IMR-90 (cell line): ENCODE results near the gene SMARCD1. TPM values are rescaled to one million over a fixed set of nuclear protein-coding genes. Genes with fewer than 3 reads are reported as not detected.

Experiments
- ATAC-seq: fragments of 200-7000 bp; cut with Tn5 transposase; 2 replicates; pipeline ENCODE4 v1.9.1; 2020; ENCODE audit warnings: low read depth, mild to moderate bottlenecking, moderate library complexity
- BruUV-seq: library from RNA; stranded (reverse); fragments of 400-500 nt; replicated peaks from 2 replicates; lab custom pipeline; 2021; lab: Mats Ljungman, UMichigan
- CTCF ChIA-PET: fragments of 300-600 bp; formaldehyde crosslinking; extraction: SDS; loops from one replicate; lab custom pipeline; 2021; ENCODE audit warnings: antibody characterized with exemption; lab: Yijun Ruan, JAX
- POLR2A ChIA-PET: fragments of 300-600 bp; sonication (Branson Sonifier 250); formaldehyde crosslinking; loops from one replicate; lab custom pipeline; 2022; ENCODE audit warnings: antibody characterized with exemption; ENCODE audit not compliant: unreplicated experiment; lab: Charles Lee
- DNase-seq: peaks from one replicate; pipeline ENCODE4 v3.0.0; 2013
- H2AFZ ChIP-seq: replicated peaks from 2 replicates; pipeline ENCODE3; 2013; ENCODE audit warnings: low read length, mild to moderate bottlenecking; ENCODE audit not compliant: poor library complexity
- H2AK5ac ChIP-seq: 2 replicates; pipeline ENCODE4 v1.6.1; 2013; ENCODE audit warnings: low read depth, low read length, inconsistent platforms
- H2AK9ac ChIP-seq: replicated peaks from 2 replicates; pipeline ENCODE3; 2013; ENCODE audit warnings: mild to moderate bottlenecking, low read depth, low read length, moderate library complexity; ENCODE audit not compliant: poor library complexity
- H2BK120ac ChIP-seq: 2 replicates; pipeline ENCODE4 v1.6.1; 2013; ENCODE audit warnings: low read depth, low read length, inconsistent platforms
- H2BK15ac ChIP-seq: 3 replicates; pipeline ENCODE4 v1.6.1; 2013; ENCODE audit warnings: low read depth, low read length, inconsistent platforms
- H2BK20ac ChIP-seq: 2 replicates; pipeline ENCODE4 v1.6.1; 2013; ENCODE audit warnings: low read depth, mild to moderate bottlenecking, inconsistent platforms, low read length, moderate library complexity
- H2BK5ac ChIP-seq: 2 replicates; pipeline ENCODE4 v1.6.1; 2013; ENCODE audit warnings: mild to moderate bottlenecking, low read depth, low read length, inconsistent platforms; ENCODE audit not compliant: poor library complexity, severe bottlenecking
- H3K14ac ChIP-seq: replicated peaks from 2 replicates; pipeline ENCODE4 v1.6.1; 2013; ENCODE audit warnings: low read depth, low read length, inconsistent platforms
- H3K18ac ChIP-seq: 2 replicates; pipeline ENCODE4 v1.6.1; 2013; ENCODE audit warnings: low read depth, low read length, control low read depth
- H3K23ac ChIP-seq: 2 replicates; pipeline ENCODE4 v1.6.1; 2013; ENCODE audit warnings: low read depth, low read length, inconsistent platforms
- H3K27ac ChIP-seq: 2 replicates; pipeline ENCODE4 v1.5.1; 2013; ENCODE audit warnings: mild to moderate bottlenecking, control low read depth, low read length; ENCODE audit not compliant: insufficient read depth
- H3K27me3 ChIP-seq: 2 replicates; pipeline ENCODE4 v1.6.1; 2013; ENCODE audit warnings: low read length; ENCODE audit not compliant: control insufficient read depth, insufficient read depth
- H3K36me3 ChIP-seq: 2 replicates; pipeline ENCODE4 v1.6.1; 2013; ENCODE audit warnings: low read length, mixed read lengths; ENCODE audit not compliant: control insufficient read depth, insufficient read depth
- H3K4ac ChIP-seq: 2 replicates; pipeline ENCODE4 v1.6.1; 2013; ENCODE audit warnings: low read depth, low read length, inconsistent platforms
- H3K4me1 ChIP-seq: 2 replicates; pipeline ENCODE4 v1.6.1; 2013; ENCODE audit warnings: low read length, mixed read lengths; ENCODE audit not compliant: control insufficient read depth, insufficient read depth
- H3K4me2 ChIP-seq: 2 replicates; pipeline ENCODE4 v1.6.1; 2013; ENCODE audit warnings: low read depth, mild to moderate bottlenecking, control low read depth, low read length, moderate library complexity
- H3K4me3 ChIP-seq: 2 replicates; pipeline ENCODE4 v1.5.1; 2013; ENCODE audit warnings: low read depth, mild to moderate bottlenecking, control low read depth, low read length, moderate library complexity; ENCODE audit not compliant: insufficient read depth
- H3K56ac ChIP-seq: 2 replicates; pipeline ENCODE4 v1.6.1; 2013; ENCODE audit warnings: low read length, inconsistent platforms; ENCODE audit not compliant: insufficient read depth; ENCODE audit errors: extremely low read depth
- H3K79me1 ChIP-seq, 2 experiments: 2 replicates each; pipeline ENCODE4 v1.6.1; 2013; ENCODE audit warnings: low read length in 2 of 2, inconsistent platforms in 1 of 2, low read depth in 1 of 2
- H3K9ac ChIP-seq: 2 replicates; pipeline ENCODE4 v1.6.1; 2013; ENCODE audit warnings: low read depth, low read length, control low read depth
- H3K9me1 ChIP-seq: 2 replicates; pipeline ENCODE4 v1.6.1; 2013; ENCODE audit warnings: low read length, inconsistent platforms; ENCODE audit not compliant: insufficient read depth
- H3K9me3 ChIP-seq: 2 replicates; pipeline ENCODE4 v1.6.1; 2013; ENCODE audit warnings: low read length; ENCODE audit not compliant: control insufficient read depth, insufficient read depth
- H4K20me1 ChIP-seq: 2 replicates; pipeline ENCODE4 v1.6.1; 2013; ENCODE audit warnings: low read length, inconsistent platforms; ENCODE audit not compliant: insufficient read depth
- H4K5ac ChIP-seq: 2 replicates; pipeline ENCODE4 v1.6.1; 2013; ENCODE audit warnings: mild to moderate bottlenecking, low read depth, low read length, control low read depth
- H4K8ac ChIP-seq, 2 experiments: 2 replicates each; pipeline ENCODE4 v1.6.1; 2013; ENCODE audit warnings: low read depth in 2 of 2, low read length in 2 of 2, control low read depth in 1 of 2, inconsistent platforms in 1 of 2
- H4K91ac ChIP-seq: 2 replicates; pipeline ENCODE4 v1.6.1; 2013; ENCODE audit warnings: low read depth, low read length, inconsistent platforms; ENCODE audit not compliant: insufficient read depth
- BHLHE40 ChIP-seq: fragments of 150-350 bp; IDR thresholded peaks from 2 replicates; pipeline ENCODE4 v1.6.1; 2016; ENCODE audit warnings: mild to moderate bottlenecking, low read depth, low read length
- CEBPB ChIP-seq: IDR thresholded peaks from 2 replicates; pipeline ENCODE4 v1.6.1; 2012; ENCODE audit warnings: low read depth, low read length, improper control_type of control experiment
- CTCF ChIP-seq: conservative IDR thresholded peaks from 2 replicates; pipeline ENCODE4 v1.5.1; 2012; ENCODE audit warnings: mild to moderate bottlenecking, low read depth, low read length, improper control_type of control experiment
- FOS ChIP-seq: fragments of 150-350 bp; IDR thresholded peaks from 2 replicates; pipeline ENCODE4 v1.6.1; 2016; ENCODE audit warnings: low read depth, low read length
- MAFK ChIP-seq: IDR thresholded peaks from 2 replicates; pipeline ENCODE4 v1.6.1; 2012; ENCODE audit warnings: low read depth, low read length, improper control_type of control experiment
- MAZ ChIP-seq: IDR thresholded peaks from 2 replicates; pipeline ENCODE4 v1.6.1; 2012; ENCODE audit warnings: low read depth, mild to moderate bottlenecking, low read length, improper control_type of control experiment, moderate library complexity, borderline replicate concordance
- NFE2L2 ChIP-seq: fragments of 150-350 bp; IDR thresholded peaks from 2 replicates; pipeline ENCODE4 v1.6.1; 2016; ENCODE audit warnings: low read depth, mild to moderate bottlenecking, low read length
- POLR2A ChIP-seq: IDR thresholded peaks from 2 replicates; pipeline ENCODE4 v1.6.1; 2012; ENCODE audit warnings: mild to moderate bottlenecking, low read depth, low read length
- RAD21 ChIP-seq: IDR thresholded peaks from 2 replicates; pipeline ENCODE4 v1.6.1; 2012; ENCODE audit warnings: low read length, improper control_type of control experiment
- RCOR1 ChIP-seq: IDR thresholded peaks from 2 replicates; pipeline ENCODE4 v1.6.1; 2012; ENCODE audit warnings: mild to moderate bottlenecking, low read length, improper control_type of control experiment; ENCODE audit not compliant: insufficient replicate concordance
- RFX5 ChIP-seq: IDR thresholded peaks from 2 replicates; pipeline ENCODE4 v1.8.0; 2012; ENCODE audit warnings: low read depth, mild to moderate bottlenecking, low read length, moderate library complexity
- SMC3 ChIP-seq: fragments of 150-350 bp; IDR thresholded peaks from 2 replicates; pipeline ENCODE4 v1.6.1; 2016; ENCODE audit warnings: low read depth, mild to moderate bottlenecking, antibody characterized with exemption, low read length, moderate library complexity
- WGBS, 2 experiments: methylation state at CpG; one replicate each; pipeline versions ENCODE4 v1.1.5 to v1.1.7; 2013; ENCODE audit warnings: missing lambda C conversion rate in 2 of 2; ENCODE audit not compliant: insufficient read length in 1 of 2; ENCODE audit errors: extremely low coverage in 2 of 2; 5-methylcytosine and 5-hydroxymethylcytosine counted together
- dilution Hi-C: fragments of 300-500 bp; cut with HindIII; formaldehyde crosslinking; loops from one replicate; pipeline ENCODE4 v1.14.3; 2018; ENCODE audit warnings: low sequenced_read_pairs; ENCODE audit not compliant: unreplicated experiment
- in situ Hi-C: fragments of 300-500 bp; cut with MboI; formaldehyde crosslinking; loops from 3 replicates; pipeline ENCODE4 v1.14.3; 2019; ENCODE audit warnings: low sequenced_read_pairs, inconsistent platforms, mixed read lengths
- intact Hi-C: fragments of 100-400 bp; cut with micrococcal nuclease; formaldehyde crosslinking; loops from 2 replicates; pipeline ENCODE4 v1.10.0; 2022
- polyA plus RNA-seq, 3 experiments: library from polyadenylated mRNA; depleted of rRNA; stranded (reverse); fragments of >200 nt; gene quantifications; 2 replicates each; pipeline ENCODE4 v1.2.3, GENCODE V29; 2012; ENCODE audit warnings: low replicate concordance in 1 of 3
- total RNA-seq: library from RNA; depleted of rRNA; stranded (reverse); fragments of >200 nt; gene quantifications from 2 replicates; pipeline ENCODE4 v1.2.3, GENCODE V29; 2012

SMARCD1 gene
- total and polyA plus RNA-seq, 2 of the 4 experiments (the other 2 are of a cell fraction), result 28.1 to 47.9 TPM

GRCh38 chr12:50043854-50044253, 41.3 kb upstream of the SMARCD1 start:
- H2AK9ac ChIP-seq, result no peak overlapping the region
- no peaks in the 10 kb centered on the region for H3K9me1 ChIP-seq
- TF ChIP-seq SMC3, result no peak
- TF ChIP-seq POLR2A, result no peak
- TF ChIP-seq BHLHE40, result no peak
- no peak for TF ChIP-seq RFX5
- no peak for TF ChIP-seq MAZ
- no peak for TF ChIP-seq FOS
- no peak for TF ChIP-seq CTCF
- no peak for TF ChIP-seq NFE2L2
- no peak for TF ChIP-seq RAD21
- no peak for TF ChIP-seq CEBPB
- TF ChIP-seq MAFK, result no peak
- TF ChIP-seq RCOR1, result no peak
- H4K5ac ChIP-seq, result no peak overlapping the region
- dilution Hi-C loops, result no loop called here
- no peak overlapping the region for H3K14ac ChIP-seq
- H3K4me2 ChIP-seq, result no peak overlapping the region
- H2BK5ac ChIP-seq, result no peak overlapping the region
- POLR2A ChIA-PET, result no interaction called here
- no peaks in the 10 kb centered on the region for H3K36me3 ChIP-seq
- WGBS, 2 experiments, result no CpG with 5 or more reads among the region's 6 CpGs
- no peak overlapping the region for H3K23ac ChIP-seq
- no peaks in the 10 kb centered on the region for H3K9me3 ChIP-seq
- H3K4ac ChIP-seq, result no peak overlapping the region
- H4K8ac ChIP-seq, result no peak overlapping the region
- no peaks in the 10 kb centered on the region for H4K20me1 ChIP-seq
- no peak overlapping the region for H2BK20ac ChIP-seq
- no peak for ATAC-seq
- no peak overlapping the region for H2AK5ac ChIP-seq
- no peaks in the 10 kb centered on the region for H3K4me1 ChIP-seq
- no peak overlapping the region for H2BK120ac ChIP-seq
- CTCF ChIA-PET, result interaction anchor here (1.0 kb wide), 1 partner anchor 32 kb away, joined by 3 read pairs; no protein-coding TSS in a partner anchor
- H4K91ac ChIP-seq, result no peak overlapping the region
- peak overlapping the region; percentile 10 for H2AFZ ChIP-seq
- H3K27me3 ChIP-seq, result peaks cover 23% of the 10 kb centered on the region
- no peaks in the 10 kb centered on the region for H3K79me1 ChIP-seq
- no peak for DNase-seq
- H3K27ac ChIP-seq, result no peak overlapping the region
- no peak overlapping the region for H3K4me3 ChIP-seq
- no peak overlapping the region for H3K56ac ChIP-seq
- intact Hi-C loops, result no loop called here
- no peak overlapping the region for H3K9ac ChIP-seq
- BruUV-seq, result no TSS peak
- no peak overlapping the region for H3K18ac ChIP-seq
- H2BK15ac ChIP-seq, result no peak overlapping the region
- in situ Hi-C loops, result no loop called here
